K562 (cell line): ENCODE results near the gene PPP1CA. TPM values are rescaled to one million over a fixed set of nuclear protein-coding genes. Genes with fewer than 3 reads are reported as not detected.

Source experiments
- ATAC-seq: fragments of 200-7000 bp; cut with Tn5 transposase; 3 replicates; pipeline ENCODE4 v1.9.1; 2020; ENCODE audit warnings: moderate library complexity
- BruUV-seq: library from RNA; stranded (reverse); fragments of 400-500 nt; replicated peaks from 2 replicates; lab custom pipeline; 2021; lab: Mats Ljungman, UMichigan
- CTCF ChIA-PET: fragments of 300-600 bp; formaldehyde crosslinking; extraction: SDS; loops from one replicate; lab custom pipeline; 2021; ENCODE audit warnings: low intra/inter-chr PET ratio; lab: Yijun Ruan, JAX
- POLR2A ChIA-PET: fragments of 300-600, 350-650 bp; sonication (Branson Sonifier 250); formaldehyde crosslinking; extraction: SDS; loops from one replicate; lab custom pipeline; 2021; ENCODE audit warnings: antibody characterized with exemption, inconsistent platforms; lab: Yijun Ruan, JAX
- DNase-seq, 4 experiments: peaks; one replicate each; pipeline versions ENCODE4 v3.0.0 to v3.0.0-alpha.2; 2011 to 2018; ENCODE audit warnings: low spot score in 3 of 4, mixed read lengths in 3 of 4; ENCODE audit errors: extremely low read depth in 1 of 4
- FAIRE-seq: peaks from 2 replicates; lab custom pipeline; 2011; peaks lifted over from hg19 to GRCh38; lab: Jason Lieb, UNC
- H2AFZ ChIP-seq: 2 replicates; pipeline ENCODE4 v1.6.0; 2011; ENCODE audit warnings: low read depth, low read length, control low read depth, inconsistent platforms
- H3K27ac ChIP-seq: fragments of 200-600 bp; 3 replicates; pipeline ENCODE4 v1.8.0; 2011; ENCODE audit warnings: low read depth, mild to moderate bottlenecking, control low read depth, inconsistent platforms, low read length, moderate library complexity, mixed read lengths; ENCODE audit errors: extremely low read depth
- H3K27me3 ChIP-seq, 2 experiments: fragments of 300-600 bp in 1 of 2; 2 replicates in 1 of 2; 3 replicates in 1 of 2; pipeline versions ENCODE4 v1.6.0 to v1.8.0; 2011; ENCODE audit warnings: inconsistent platforms in 2 of 2, low read length in 2 of 2, mild to moderate bottlenecking in 1 of 2, mixed read lengths in 1 of 2, moderate library complexity in 1 of 2; ENCODE audit not compliant: control insufficient read depth in 2 of 2, insufficient read depth in 2 of 2
- H3K36me3 ChIP-seq: fragments of 300-600 bp; 3 replicates; pipeline ENCODE4 v1.8.0; 2011; ENCODE audit warnings: mild to moderate bottlenecking, low read length, inconsistent platforms; ENCODE audit not compliant: control insufficient read depth, insufficient read depth
- H3K4me1 ChIP-seq, 2 experiments: fragments of 200-600 bp in 1 of 2; replicated peaks in 1 of 2; 2 replicates in 1 of 2; 3 replicates in 1 of 2; pipeline versions ENCODE4 v1.5.1 to v1.8.0; 2011; ENCODE audit warnings: inconsistent platforms in 2 of 2, low read length in 2 of 2, mild to moderate bottlenecking in 1 of 2, mixed read lengths in 1 of 2, moderate library complexity in 1 of 2; ENCODE audit not compliant: control insufficient read depth in 2 of 2, insufficient read depth in 2 of 2
- H3K4me2 ChIP-seq: 2 replicates; pipeline ENCODE4 v1.6.1; 2011; ENCODE audit warnings: low read length, control low read depth, inconsistent platforms, mixed read lengths; ENCODE audit not compliant: insufficient read depth
- H3K4me3 ChIP-seq: fragments of 200-600 bp; sonication (generic), shearing (Covaris generic); 2 replicates; pipeline ENCODE4 v1.5.1; 2016; ENCODE audit warnings: control low read depth, inconsistent platforms
- H3K79me2 ChIP-seq: fragments of 200-600 bp; 3 replicates; pipeline ENCODE4 v1.8.0; 2011; ENCODE audit warnings: low read length, inconsistent platforms; ENCODE audit not compliant: control insufficient read depth, insufficient read depth
- H3K9ac ChIP-seq, 2 experiments: 2 replicates each; pipeline versions ENCODE4 v1.6.0 to v1.6.1; 2011; ENCODE audit warnings: low read depth in 2 of 2, low read length in 2 of 2, control low read depth in 1 of 2, inconsistent platforms in 1 of 2, mild to moderate bottlenecking in 1 of 2, mixed read lengths in 1 of 2; ENCODE audit not compliant: insufficient read depth in 1 of 2
- H3K9me1 ChIP-seq: one replicate; pipeline ENCODE4 v1.6.0; 2011; ENCODE audit warnings: inconsistent platforms, mild to moderate bottlenecking, low read length, moderate library complexity; ENCODE audit not compliant: control insufficient read depth, insufficient read depth
- H3K9me3 ChIP-seq: replicated peaks from 2 replicates; pipeline ENCODE4 v1.5.1; 2011; ENCODE audit warnings: low read depth, low read length, inconsistent platforms; ENCODE audit not compliant: control insufficient read depth, insufficient read depth
- H4K20me1 ChIP-seq: replicated peaks from 2 replicates; pipeline ENCODE4 v1.6.1; 2011; ENCODE audit warnings: low read length, inconsistent platforms, mixed read lengths; ENCODE audit not compliant: control insufficient read depth, insufficient read depth
- CEBPB ChIP-seq: fragments of 450-650 bp; IDR thresholded peaks from 2 replicates; pipeline ENCODE4 v1.6.1; 2016; ENCODE audit warnings: missing genetic modification characterization, missing compliant biosample characterization
- HNRNPL ChIP-seq: fragments of 200-400 bp; formaldehyde crosslinking; IDR thresholded peaks from 2 replicates; pipeline ENCODE4 v1.6.1; 2017; ENCODE audit warnings: low read depth, mild to moderate bottlenecking, low read length
- HOMEZ ChIP-seq: fragments of 250-450 bp; sonication (Bioruptor Pico); IDR thresholded peaks from 2 replicates; pipeline ENCODE4 v1.4.0; 2020; ENCODE audit warnings: mild to moderate bottlenecking, moderate library complexity
- TFAM ChIP-seq: fragments of 250-450 bp; sonication (Bioruptor Pico); conservative IDR thresholded peaks from 2 replicates; pipeline ENCODE4 v1.5.0; 2021; ENCODE audit warnings: mild to moderate bottlenecking, moderate library complexity
- ZBTB11 ChIP-seq, 3 experiments: fragments of 200-800 bp in 1 of 3; fragments of 250-450 bp in 1 of 3; fragments of 450-650 bp in 1 of 3; sonication (Bioruptor Pico) in 1 of 3; sonication (Bioruptor generic) in 1 of 3; formaldehyde crosslinking in 1 of 3; IDR thresholded peaks; 2 replicates each; pipeline versions ENCODE4 v1.6.1 to v1.8.0; 2016 to 2022; ENCODE audit warnings: mild to moderate bottlenecking in 2 of 3, missing genetic modification characterization in 2 of 3, missing compliant biosample characterization in 1 of 3, moderate library complexity in 1 of 3
- WGBS: fragments of 100-300 bp; shearing (Covaris generic); methylation state at CpG from one replicate; pipeline ENCODE4 v1.1.6; 2016; ENCODE audit warnings: low coverage, mixed read lengths; ENCODE audit not compliant: insufficient coverage; ENCODE audit errors: missing lambda C conversion rate; 5-methylcytosine and 5-hydroxymethylcytosine counted together
- in situ Hi-C: fragments of 300-500 bp; cut with MboI; formaldehyde crosslinking; loops from 4 replicates; pipeline ENCODE4 v1.15.0; 2018; ENCODE audit warnings: inconsistent platforms, mixed read lengths
- intact Hi-C: fragments of 100-400 bp; cut with micrococcal nuclease; formaldehyde crosslinking; loops from 2 replicates; pipeline ENCODE4 v1.14.2; 2022
- polyA plus RNA-seq, 8 experiments: library from polyadenylated mRNA; depleted of rRNA in 4 of 8; stranded (reverse) in 5 of 8; unstranded in 3 of 8; fragments of >200 nt; fragmentation: Nextera tagmentation in 2 of 8; fragmentation: Illumina TruSeq in 1 of 8; extraction: Ambion mirVana in 2 of 8; extraction: Trizol in 1 of 8; gene quantifications; 2 replicates each; pipeline versions ENCODE4 v1.2.1 to v1.2.3, GENCODE V29; 2011 to 2014; ENCODE audit warnings: inconsistent platforms in 1 of 8, missing spikeins in 1 of 8
- total RNA-seq, 7 experiments: library from RNA; depleted of rRNA in 6 of 7; stranded (reverse); fragments of >200 nt in 6 of 7; fragmentation: Illumina TruSeq in 2 of 7; extraction: Trizol in 2 of 7; gene quantifications; 2 replicates each; pipeline versions ENCODE4 v1.2.1 to v1.2.3, GENCODE V29; 2011 to 2021; ENCODE audit warnings: low replicate concordance in 1 of 7

PPP1CA gene
- total and polyA plus RNA-seq, 9 of the 15 experiments (the other 6 are each of a cell fraction or from before 2014, with no cell fraction given) = 18.2 to 242 (median 188) TPM

- no peak overlapping the region for H3K4me2 ChIP-seq
- WGBS = 75% methylated on average over 2 of the region's 2 CpGs
- H3K9ac ChIP-seq = no peak overlapping the region
- intact Hi-C loops = no loop called here
- H3K9me1 ChIP-seq = no peaks in the 10 kb centered on the region
- no TSS peak for BruUV-seq
- H2AFZ ChIP-seq = no peak overlapping the region
- no peaks in the 10 kb centered on the region for H3K27me3 ChIP-seq
- no peak for TF ChIP-seq CEBPB
- no peak for TF ChIP-seq HNRNPL
- no peak for TF ChIP-seq ZBTB11 (CRISPR knock-in tag; IDR thresholded peaks at IDR 0.05)
- no peak for TF ChIP-seq TFAM
- TF ChIP-seq HOMEZ = no peak
- TF ChIP-seq, all 486 proteins: peak for 0
- H3K9me3 ChIP-seq = no peaks in the 10 kb centered on the region
- FAIRE-seq = no peak
- ChIA-PET POLR2A (interaction anchor here (0.6 to 1.0 kb wide), 3 partner anchors 52 to 90 kb away, joined by 3 to 5 read pairs (median 3); partner anchors contain the start of gene PPP1CA), CTCF (no interaction called here)
- DNase-seq = no peak
- in situ Hi-C loops = no loop called here
- no peaks in the 10 kb centered on the region; the same call in 1 of the 2 replicates for H4K20me1 ChIP-seq
- peaks cover 41 to 46% of the 10 kb centered on the region in 2 experiments for H3K4me1 ChIP-seq
- no peak overlapping the region for H3K4me3 ChIP-seq
- ATAC-seq = no peak
- H3K79me2 ChIP-seq = peaks cover 8% of the 10 kb centered on the region
- H3K36me3 ChIP-seq = peaks cover 4% of the 10 kb centered on the region; the same call in 1 of the 3 replicates
- H3K27ac ChIP-seq = no peak overlapping the region
Observed at GRCh38 chr11:67349457-67349856, 52.2 kb downstream of the PPP1CA start.
